Gastrocnemius medialis (tissue), 4 donors: ENCODE results near the gene CYTIP. TPM values are rescaled to one million over a fixed set of nuclear protein-coding genes. Genes with fewer than 3 reads are reported as not detected.
"Not testable (repeated sequence)": the region's sequence is repeated elsewhere in the genome, so short reads cannot be mapped to it uniquely, and the experiment has no call there.

Experiments used
- ATAC-seq, 2 donors: fragments of 150-250 bp; one replicate each; pipeline ENCODE4 v1.9.1; 2016
- DNase-seq, 2 donors: peaks; one replicate each; pipeline ENCODE4 v3.0.0-alpha.2; 2019
- H3K27ac ChIP-seq, 4 donors: fragments of 200-600 bp; sonication (generic); 1 replicate in 1 of 4; 2 replicates in 3 of 4; pipeline ENCODE4 v1.5.1; 2016 to 2018; ENCODE audit warnings: mild to moderate bottlenecking in 2 of 4, moderate library complexity in 1 of 4
- H3K27me3 ChIP-seq, 3 donors: fragments of 200-600 bp; sonication (generic) in 2 of 3; 1 replicate in 1 of 3; 2 replicates in 2 of 3; pipeline versions ENCODE4 v1.5.1 to v1.6.0; 2016 to 2019; ENCODE audit warnings: mild to moderate bottlenecking in 1 of 3, moderate library complexity in 1 of 3
- H3K36me3 ChIP-seq, 2 donors: fragments of 200-600 bp; sonication (generic) in 1 of 2; one replicate each; pipeline ENCODE4 v1.5.1; 2017 to 2018
- H3K4me1 ChIP-seq, 2 donors: fragments of 200-600 bp; sonication (generic) in 1 of 2; one replicate each; pipeline ENCODE4 v1.5.1; 2016 to 2017; ENCODE audit warnings: mild to moderate bottlenecking in 2 of 2
- H3K4me3 ChIP-seq, 4 donors: fragments of 200-600 bp; sonication (generic) in 3 of 4; 1 replicate in 1 of 4; 2 replicates in 3 of 4; pipeline ENCODE4 v1.5.1; 2016 to 2019; ENCODE audit warnings: mild to moderate bottlenecking in 2 of 4
- H3K9me3 ChIP-seq, 3 donors: fragments of 200-600 bp; sonication (generic) in 2 of 3; 1 replicate in 1 of 3; 2 replicates in 2 of 3; pipeline ENCODE4 v1.5.1; 2016 to 2019
- CTCF ChIP-seq, 5 experiments: fragments of 450-650 bp in 3 of 5; fragments of 200-600 bp in 2 of 5; sonication (generic) in 2 of 5; IDR thresholded peaks in 4 of 5; conservative IDR thresholded peaks in 1 of 5; 1 replicate in 4 of 5; 2 replicates in 1 of 5; pipeline ENCODE4 v1.5.1; 2016 to 2019; ENCODE audit warnings: antibody characterized with exemption in 5 of 5, mild to moderate bottlenecking in 3 of 5, moderate library complexity in 3 of 5
- POLR2A ChIP-seq, 2 donors: fragments of 450-650 bp; IDR thresholded peaks; one replicate each; pipeline ENCODE4 v1.6.1; 2017; ENCODE audit warnings: antibody characterized with exemption in 2 of 2, mild to moderate bottlenecking in 2 of 2, moderate library complexity in 2 of 2
- in situ Hi-C, 4 donors: fragments of 200-750 bp; cut with MboI; loops; one replicate each; pipeline versions ENCODE4 v1.15.0 to v1.8.0; 2017; ENCODE audit warnings: low sequenced_read_pairs in 4 of 4
- intact Hi-C: fragments of 100-400 bp; cut with DNase I; formaldehyde crosslinking; loops from one replicate; pipeline ENCODE4 v1.15.1; 2023; ENCODE audit warnings: low total_unique reads
- total RNA-seq, 4 donors: library from RNA; depleted of rRNA; stranded (reverse); fragments of >200 nt; gene quantifications; one replicate each; pipeline versions ENCODE4 v1.1.0 to v1.2.3, GENCODE V29; 2016

CYTIP gene
- total RNA-seq, 4 donors from 2014 or later, result 0.19 to 1.9 (median 1.6) TPM

- Histone ChIP-seq H3K27ac (no peak overlapping the region), H3K27me3 (no peaks in the 10 kb centered on the region), H3K9me3 (no peaks in the 10 kb centered on the region), H3K4me1 (no peaks in the 10 kb centered on the region), H3K36me3 (no peaks in the 10 kb centered on the region), H3K4me3 (no peak overlapping the region)
- TF ChIP-seq POLR2A (IDR thresholded peaks at IDR 0.05) (no peak), CTCF (IDR thresholded peaks at IDR 0.05 in 4 of 5, conservative IDR thresholded peaks at IDR 0.05 in 1 of 5) (no peak)
- ATAC-seq (no peak), DNase-seq (no peak)
- intact Hi-C loops, result no loop called here
- in situ Hi-C loops, result no loop called here
Observed at GRCh38 chr2:157386247-157386646, 57.6 kb downstream of the CYTIP start.

- DNase-seq (no peak), ATAC-seq (no peak)
- H3K27me3 ChIP-seq, result no peaks in the 10 kb centered on the region
- H3K4me1 ChIP-seq, result no peaks in the 10 kb centered on the region
- no peak overlapping the region for H3K4me3 ChIP-seq
- in situ Hi-C loops, result no loop called here
- H3K36me3 ChIP-seq, result no peaks in the 10 kb centered on the region
- no peaks in the 10 kb centered on the region for H3K9me3 ChIP-seq
- no peak overlapping the region for H3K27ac ChIP-seq
- TF ChIP-seq CTCF (IDR thresholded peaks at IDR 0.05 in 4 of 5, conservative IDR thresholded peaks at IDR 0.05 in 1 of 5) (no peak), POLR2A (IDR thresholded peaks at IDR 0.05) (no peak)
- intact Hi-C loops, result no loop called here
Observed at GRCh38 chr2:157377861-157378260, 66.0 kb downstream of the CYTIP start.

- DNase-seq, result no peak
- Histone ChIP-seq H3K4me3 (no peak overlapping the region), H3K9me3 (no peaks in the 10 kb centered on the region), H3K36me3 (no peaks in the 10 kb centered on the region), H3K27ac (no peak overlapping the region), H3K27me3 (no peaks in the 10 kb centered on the region), H3K4me1 (no peaks in the 10 kb centered on the region)
- ATAC-seq, result no peak
- in situ Hi-C loops (no loop called here), intact Hi-C loops (no loop called here)
- TF ChIP-seq POLR2A (IDR thresholded peaks at IDR 0.05) (no peak), CTCF (IDR thresholded peaks at IDR 0.05 in 4 of 5, conservative IDR thresholded peaks at IDR 0.05 in 1 of 5) (no peak)
Observed at GRCh38 chr2:157376041-157376440, 67.8 kb downstream of the CYTIP start.

- DNase-seq (no peak), ATAC-seq (no peak)
- in situ Hi-C loops, result no loop called here
- Histone ChIP-seq H3K27ac (no peak overlapping the region), H3K4me3 (no peak overlapping the region), H3K36me3 (no peaks in the 10 kb centered on the region), H3K9me3 (no peaks in the 10 kb centered on the region), H3K4me1 (no peaks in the 10 kb centered on the region), H3K27me3 (no peaks in the 10 kb centered on the region)
- TF ChIP-seq POLR2A (IDR thresholded peaks at IDR 0.05), result no peak
- no peak for TF ChIP-seq CTCF (IDR thresholded peaks at IDR 0.05 in 4 of 5, conservative IDR thresholded peaks at IDR 0.05 in 1 of 5)
- intact Hi-C loops, result no loop called here
Observed at GRCh38 chr2:157375384-157375783, 68.5 kb downstream of the CYTIP start.

GRCh38 chr2:157368508-157368907, 75.4 kb downstream of the CYTIP start:
- H3K36me3 ChIP-seq, H3K9me3 ChIP-seq, ATAC-seq, H3K4me3 ChIP-seq, DNase-seq, H3K4me1 ChIP-seq, intact Hi-C loops, H3K27ac ChIP-seq, H3K27me3 ChIP-seq, in situ Hi-C loops: not testable (repeated sequence)
